HEK293 (cell line): ENCODE data around the gene C9orf57.
"Not testable (repeated sequence)": the region's sequence is repeated elsewhere in the genome, so short reads cannot be mapped to it uniquely, and the experiment has no call there.

Experiments used
- CTCF ChIP-seq: fragments of 450-650 bp; formaldehyde crosslinking; IDR thresholded peaks from 2 replicates; pipeline ENCODE4 v1.5.1; 2016; ENCODE audit warnings: missing biosample characterization, missing genetic modification characterization
- GLIS1 ChIP-seq: fragments of 450-650 bp; formaldehyde crosslinking; IDR thresholded peaks from 2 replicates; pipeline ENCODE4 v1.5.1; 2016; ENCODE audit warnings: missing biosample characterization, missing genetic modification characterization

- not testable (repeated sequence) for TF ChIP-seq GLIS1; CTCF (tag by site-specific recombination)
These were observed 14.3 kb upstream of the C9orf57 start for GRCh38 chr9:72074666-72075065.
